GM23248 (cell line): ENCODE results near the gene FRMPD4.

Experiments used
- EZH2 ChIP-seq: fragments of 200-600 bp; sonication (generic); IDR thresholded peaks from 2 replicates; pipeline ENCODE4 v1.6.1; 2018; ENCODE audit warnings: antibody characterized with exemption, mild to moderate bottlenecking; ENCODE audit not compliant: insufficient read depth, poor library complexity, severe bottlenecking
- EZH2phosphoT487 ChIP-seq: fragments of 200-600 bp; sonication (generic); IDR thresholded peaks from 2 replicates; pipeline ENCODE4 v1.6.1; 2018; ENCODE audit warnings: antibody characterized with exemption, moderate library complexity, mild to moderate bottlenecking, low read depth; ENCODE audit not compliant: insufficient read depth

- TF ChIP-seq EZH2phosphoT487 (no peak), EZH2 (no peak)
Measured at GRCh38 chrX:12570859-12571501, 432.7 kb downstream of the FRMPD4 start.
